Stimulated activated CD8-positive, alpha-beta memory T cell treated with anti-CD3 and anti-CD28 coated beads, Interleukin-7, amount 100 ng/mL, for 24 hours (primary cell): ENCODE results near the gene LCK.

Experiments
- DNase-seq: peaks from one replicate; pipeline ENCODE4 v3.0.0-alpha.2; 2020; ENCODE audit warnings: low read depth

The LCK gene

DNA sequence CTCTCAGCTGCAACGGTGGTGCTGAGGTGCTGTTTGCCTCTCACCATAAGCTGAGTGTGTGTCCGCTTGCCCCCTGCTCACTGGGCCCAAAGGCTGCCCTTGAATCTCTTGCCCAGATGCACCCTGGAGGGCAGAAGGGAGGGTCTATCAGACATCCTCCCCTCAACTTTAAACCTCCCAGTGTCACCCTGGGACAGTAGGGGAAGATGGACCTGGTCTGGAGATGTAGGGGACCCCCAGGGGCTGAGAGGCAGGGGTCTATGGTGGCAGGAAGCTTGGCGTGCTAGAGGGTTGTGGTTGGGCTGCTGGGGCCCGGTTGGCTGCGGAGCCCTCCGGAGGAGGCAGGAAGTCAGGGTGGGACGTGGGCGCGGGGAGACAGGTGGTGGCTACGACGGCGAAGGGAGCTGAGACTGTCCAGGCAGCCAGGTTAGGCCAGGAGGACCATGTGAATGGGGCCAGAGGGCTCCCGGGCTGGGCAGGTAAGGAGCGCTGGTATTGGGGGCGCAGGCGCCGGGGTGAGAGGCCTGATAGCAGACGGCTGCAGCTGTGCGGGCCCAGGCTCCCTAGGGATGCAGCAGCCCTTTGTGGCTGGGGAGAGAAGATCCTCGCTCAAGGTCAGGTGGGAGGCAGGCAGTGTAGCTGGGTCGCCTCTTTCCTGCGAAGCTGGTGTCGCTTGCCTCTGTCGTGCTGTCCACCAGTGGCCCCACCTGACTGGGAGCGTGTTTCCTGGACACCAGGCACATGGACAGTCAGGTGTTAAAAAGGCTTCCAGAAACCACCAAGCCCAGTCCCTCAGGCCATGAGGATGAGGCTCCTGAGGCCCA is at the start of gene LCK:
Gene LCK (plus strand): TSS at position 373 of the 824 bp plus-strand sequence. CDS start 23,065 bp downstream, outside the sequence.
- peak; percentile 49 for DNase-seq

GRCh38 chr1:32204943-32205361 is 46.1 kb upstream of the LCK start:
- no peak for DNase-seq

GRCh38 chr1:32205401-32206370 is 45.4 kb upstream of the LCK start, which contains the start of gene IQCC:
TSS of gene IQCC (plus strand) at chr1:32205671. CDS start at chr1:32205682, 11 bp downstream.
- peak; percentile 72 for DNase-seq

DNA sequence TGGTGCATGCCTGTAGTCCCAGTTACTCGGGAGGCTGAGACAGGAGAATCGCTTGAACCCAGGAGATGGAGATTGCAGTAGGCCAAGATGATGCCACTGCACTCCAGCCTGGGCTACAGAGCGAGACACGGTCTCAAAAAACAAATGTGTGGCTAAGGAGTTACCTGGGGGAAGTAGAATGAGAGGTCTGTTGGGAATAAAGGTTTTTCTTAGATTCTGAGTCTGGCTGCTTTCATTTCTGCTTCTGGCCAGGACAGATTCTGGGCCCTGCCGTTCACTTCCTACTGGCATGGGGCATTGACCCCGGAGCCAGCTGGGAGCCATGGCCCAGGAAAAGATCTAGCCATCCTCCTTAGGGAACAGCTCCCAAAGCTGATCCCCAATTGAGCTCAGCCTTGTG is 42.6 kb upstream of the LCK start:
- no peak for DNase-seq

DNA sequence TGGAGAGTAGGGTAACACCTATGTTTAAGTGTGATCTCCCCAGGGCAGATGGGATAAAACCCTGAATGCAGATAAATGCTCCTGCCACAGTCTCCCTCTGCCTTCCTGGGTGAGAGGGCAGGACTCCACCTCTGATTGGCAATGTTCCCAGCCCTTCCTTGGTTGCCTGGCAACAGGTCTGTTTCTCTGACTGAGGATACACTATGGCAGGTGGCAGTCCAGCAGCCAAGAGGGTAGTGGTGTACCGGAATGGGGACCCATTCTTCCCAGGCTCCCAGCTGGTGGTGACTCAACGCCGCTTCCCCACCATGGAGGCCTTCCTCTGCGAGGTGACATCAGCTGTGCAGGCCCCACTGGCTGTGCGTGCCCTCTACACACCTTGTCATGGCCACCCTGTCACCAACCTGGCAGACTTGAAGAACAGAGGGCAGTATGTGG is 42.2 kb upstream of the LCK start, which contains the start of gene DCDC2B:
Gene DCDC2B (plus strand): TSS at position 199 of the 438 bp plus-strand sequence. CDS start 5 bp downstream, at position 204.
- DNase-seq = no peak

DNA sequence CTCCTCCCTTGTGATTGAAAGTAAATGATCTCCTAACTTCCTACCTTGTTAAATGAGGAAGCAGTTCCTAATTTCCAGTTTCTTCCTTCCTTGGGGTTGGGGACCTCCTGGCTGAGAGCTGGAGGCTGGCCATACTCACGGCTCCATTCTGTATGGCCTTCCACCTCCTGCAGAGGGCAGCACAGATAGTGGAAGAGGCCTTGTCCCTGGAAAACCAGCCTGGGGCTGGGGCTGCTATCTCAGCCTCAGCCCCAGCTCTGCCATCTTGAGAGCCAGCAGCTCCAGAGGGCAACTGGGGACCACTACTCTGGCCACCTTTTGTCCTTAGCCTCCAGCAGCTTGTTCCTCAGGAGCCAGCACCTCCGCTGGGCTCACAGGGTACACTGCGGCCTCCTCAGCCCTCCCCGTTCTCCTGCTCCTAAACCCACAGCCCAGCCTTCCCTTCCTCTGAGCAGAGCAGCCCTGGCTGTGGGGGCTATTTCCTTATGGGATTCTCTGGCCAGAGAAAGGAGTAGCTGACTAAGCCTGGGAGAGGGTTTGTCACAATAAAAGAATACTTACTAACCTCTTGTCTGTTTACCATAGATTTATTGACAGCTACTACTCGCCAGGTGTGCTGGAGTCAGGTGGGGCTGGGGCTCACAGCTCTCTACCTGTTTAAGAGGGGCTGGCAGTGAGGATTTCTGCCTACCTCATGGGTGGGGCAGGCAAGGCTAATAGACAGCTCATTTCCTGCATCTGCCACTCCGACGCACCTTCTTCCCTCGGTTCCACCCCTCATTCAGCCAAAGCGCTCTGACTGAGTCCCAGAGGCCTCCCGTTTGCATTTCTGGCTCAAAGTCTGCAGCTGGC is 35.2 kb upstream of the LCK start:
- DNase-seq = no peak

- DNase-seq = no peak
Measured at GRCh38 chr1:32216566-32216965, 34.5 kb upstream of the LCK start.

- DNase-seq = no peak
Measured at GRCh38 chr1:32219022-32219421, 32.0 kb upstream of the LCK start.

GRCh38 chr1:32220746-32221580 is 30.1 kb upstream of the LCK start:
- no peak for DNase-seq

DNA sequence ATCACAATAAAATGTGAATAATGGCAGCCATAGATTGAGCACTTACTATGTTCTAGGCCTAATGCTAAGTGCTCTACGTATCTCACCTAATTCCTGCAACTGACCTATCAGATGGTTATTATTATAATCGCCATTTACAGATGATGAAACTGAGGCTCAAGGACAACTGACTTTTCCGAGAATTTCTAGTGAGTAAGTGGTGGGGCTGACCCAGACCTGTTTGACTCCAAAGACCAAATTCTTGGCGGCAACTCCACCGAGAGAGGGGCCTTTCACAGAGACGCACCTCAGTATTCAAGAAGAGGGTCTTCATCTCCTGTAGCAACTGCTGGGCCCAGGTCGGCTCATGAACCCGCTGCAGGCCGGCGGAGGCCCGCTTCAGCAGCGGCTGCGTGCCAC is 29.5 kb upstream of the LCK start:
- no peak for DNase-seq

DNA sequence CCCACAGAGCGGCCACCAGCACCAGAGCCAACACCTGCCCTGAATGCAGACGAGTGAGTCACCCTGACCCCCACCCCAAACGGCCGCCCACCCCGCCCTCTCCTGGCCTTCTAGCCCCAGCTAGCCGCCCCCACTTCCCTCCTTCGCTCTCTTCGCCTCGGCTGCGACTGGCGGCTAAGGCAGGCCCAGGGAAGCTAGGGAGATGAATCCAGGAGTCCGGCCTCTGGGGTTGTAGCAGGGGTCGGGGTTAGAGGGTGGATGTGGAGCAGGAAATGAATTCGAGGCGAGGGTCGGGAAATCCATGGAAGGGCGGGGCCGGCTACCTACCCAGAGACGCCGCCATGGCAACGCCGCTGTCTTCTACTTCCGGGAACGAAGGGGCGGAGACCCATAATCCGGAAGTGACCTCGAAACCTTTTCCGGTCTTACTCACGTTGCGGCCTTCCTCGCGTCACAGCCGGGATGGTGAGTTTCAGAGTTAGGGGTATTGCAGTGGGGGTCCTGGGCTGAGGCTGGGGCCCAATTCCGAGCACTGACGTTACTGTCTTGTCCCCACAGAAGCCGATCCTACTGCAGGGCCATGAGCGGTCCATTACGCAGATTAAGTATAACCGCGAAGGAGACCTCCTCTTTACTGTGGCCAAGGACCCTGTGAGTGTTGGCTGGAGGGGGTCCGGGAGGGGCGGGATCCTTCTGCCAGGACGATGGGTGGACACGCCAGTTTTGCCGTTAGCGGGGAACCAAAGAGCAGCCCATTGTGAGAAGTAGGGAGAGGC is 28.9 kb upstream of the LCK start, which contains the start of the genes EIF3I and TMEM234:
Gene EIF3I (plus strand): TSS at position 428 of the 776 bp plus-strand sequence. CDS start 35 bp downstream, at position 463.
Gene TMEM234 (minus strand): TSS at position 374 of the 776 bp plus-strand sequence. CDS start 31 bp downstream, at position 343.
- DNase-seq = peak; percentile 83

- DNase-seq = no peak
Measured at GRCh38 chr1:32223683-32224082, 27.4 kb upstream of the LCK start.

GRCh38 chr1:32224285-32224684 is 26.8 kb upstream of the LCK start:
- no peak for DNase-seq

DNA sequence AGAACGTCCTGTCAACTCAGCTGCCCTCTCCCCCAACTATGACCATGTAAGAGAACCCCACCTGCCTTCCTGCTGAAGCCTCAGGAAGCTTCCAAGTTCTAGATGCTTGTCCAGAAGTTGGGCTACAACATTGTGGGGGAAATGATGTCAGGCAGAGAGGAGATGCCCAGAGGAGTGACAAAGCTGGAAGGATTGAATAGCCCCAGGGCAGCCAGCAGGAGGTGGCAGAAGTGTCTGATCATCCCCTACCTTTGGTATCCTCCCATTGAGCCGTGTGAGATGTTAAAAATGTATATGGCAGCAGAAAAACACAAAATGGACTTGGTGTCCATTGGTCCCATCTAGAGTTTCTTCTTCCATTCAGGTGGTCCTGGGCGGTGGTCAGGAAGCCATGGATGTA is 22.3 kb upstream of the LCK start:
- DNase-seq = no peak

DNA sequence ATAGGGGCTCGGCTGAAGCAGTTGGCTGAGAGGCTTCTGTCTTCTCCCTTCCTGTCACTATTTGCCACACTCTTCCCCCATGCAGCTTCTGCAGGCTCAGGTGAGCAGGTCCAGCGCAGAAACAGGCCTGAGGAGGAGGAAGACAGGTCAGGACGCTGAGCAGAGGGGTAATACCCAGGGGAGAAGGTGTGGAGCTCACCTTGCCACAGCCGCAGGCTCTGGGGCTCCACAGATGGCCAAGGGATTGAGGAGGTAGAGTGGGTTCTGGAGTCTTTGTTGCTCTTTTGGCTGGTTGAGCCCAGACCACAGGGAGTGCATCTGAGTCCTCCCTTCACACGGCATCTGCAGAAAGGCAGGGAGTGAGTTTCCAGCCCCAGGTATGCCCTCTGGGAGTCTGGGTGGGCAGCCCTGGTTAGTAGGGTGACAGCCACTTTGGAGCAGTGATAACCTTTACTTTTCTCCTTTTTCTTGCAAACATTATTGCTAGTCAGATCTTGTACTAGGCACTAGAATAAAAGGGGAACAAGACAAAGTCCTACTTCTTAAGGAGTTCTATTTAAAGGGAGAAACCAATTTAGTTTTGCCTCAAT is 19.1 kb upstream of the LCK start:
- no peak for DNase-seq

- DNase-seq = no peak
Measured at GRCh38 chr1:32232558-32233304, 18.3 kb upstream of the LCK start.

DNA sequence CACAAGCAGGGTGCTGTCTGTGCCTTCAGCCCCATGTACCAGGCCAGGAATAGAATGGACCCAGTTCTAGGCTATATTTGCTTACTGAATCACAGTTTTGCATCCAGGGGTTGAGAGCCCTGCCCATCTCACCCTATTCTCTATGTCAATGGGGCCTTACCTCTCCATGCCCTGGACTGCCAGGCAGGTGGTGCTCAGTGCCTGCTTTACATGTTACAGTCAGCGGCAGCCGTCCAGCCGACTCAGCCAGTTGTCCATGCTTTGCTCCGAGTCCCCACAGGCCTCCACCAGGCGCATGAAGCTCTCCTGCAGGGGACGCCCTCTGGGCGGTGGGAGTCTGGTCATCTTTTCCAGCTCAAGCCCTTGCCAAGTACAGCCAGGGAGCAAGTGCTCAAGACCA is 16.3 kb upstream of the LCK start:
- no peak for DNase-seq

DNA sequence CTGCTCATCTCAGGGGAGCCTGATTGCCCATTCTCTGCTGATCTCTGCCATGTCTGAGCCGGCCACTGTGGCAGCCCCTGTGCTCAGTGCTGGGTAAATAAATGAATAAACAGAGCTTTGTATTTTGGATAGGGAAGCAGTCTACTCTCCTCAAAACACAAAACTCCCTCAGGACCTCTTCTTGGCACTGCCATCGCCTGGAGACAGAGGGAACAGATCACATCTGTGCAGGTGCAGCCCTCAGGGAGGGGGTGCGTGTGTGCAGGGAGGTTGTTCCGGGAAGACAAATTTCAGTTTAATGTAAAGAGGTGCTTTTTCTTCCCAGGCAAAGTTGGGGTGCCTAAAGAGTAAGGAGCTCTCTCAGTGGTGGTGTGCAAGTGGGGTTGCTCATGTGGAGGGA is 11.7 kb upstream of the LCK start:
- DNase-seq = no peak

GRCh38 chr1:32239790-32240139 is 11.3 kb upstream of the LCK start:
- DNase-seq = no peak
